Measurements from ENCODE around the gene IGFL3. TPM values are rescaled to one million over a fixed set of nuclear protein-coding genes. Genes with fewer than 3 reads are reported as not detected.

Gene IGFL3
- total RNA-seq, 1 donor from 2014 or later, result 93.5 TPM

- Histone ChIP-seq H3K4me3 (ENCODE audit: insufficient read depth, low read depth, low read length) (no peak overlapping the region), H2AFZ (ENCODE audit: low read depth, low read length) (no peak overlapping the region), H4K20me1 (ENCODE audit: insufficient read depth, low read length) (no peaks in the 10 kb centered on the region), H3K9ac (ENCODE audit: low read length) (no peak overlapping the region), H3K27ac (ENCODE audit: low read depth, low read length) (no peak overlapping the region), H3K36me3 (ENCODE audit: insufficient read depth, low read length) (no peaks in the 10 kb centered on the region), H3K4me2 (ENCODE audit: low read length) (no peak overlapping the region), H3K79me2 (ENCODE audit: insufficient read depth, low read length) (no peaks in the 10 kb centered on the region), H3K4me1 (ENCODE audit: insufficient read depth, low read length) (no peaks in the 10 kb centered on the region), H3K27me3 (ENCODE audit: insufficient read depth, low read length) (peaks cover 6% of the 10 kb centered on the region), H3K9me3 (ENCODE audit: insufficient read depth, low read depth, low read length) (no peaks in the 10 kb centered on the region)
- Mint-ChIP-seq H3K36me3 (ENCODE audit: low read depth, unreplicated experiment) (peaks cover 9% of the 10 kb centered on the region), H3K4me3 (ENCODE audit: unreplicated experiment) (no peak overlapping the region), H3K27me3 (ENCODE audit: low read depth, unreplicated experiment) (peaks cover 7% of the 10 kb centered on the region), H3K9me3 (ENCODE audit: unreplicated experiment) (peaks cover 17% of the 10 kb centered on the region), H3K4me1 (ENCODE audit: low read depth, unreplicated experiment) (peaks cover 25% of the 10 kb centered on the region), H3K27ac (ENCODE audit: unreplicated experiment) (no peak overlapping the region)
- DNase-seq (ENCODE audit: low read depth) (no peak), FAIRE-seq (no peak)
- TF ChIP-seq CTCF (IDR thresholded peaks at IDR 0.05; ENCODE audit: insufficient read depth, low read depth, low read length) (no peak), EZH2 (IDR thresholded peaks at IDR 0.05; ENCODE audit: insufficient read depth, low read length) (no peak)
Measured at GRCh38 chr19:46144756-46145155, 20.3 kb upstream of the IGFL3 start.

- Mint-ChIP-seq H3K36me3 (ENCODE audit: low read depth, unreplicated experiment) (peaks cover 6% of the 10 kb centered on the region), H3K4me1 (ENCODE audit: low read depth, unreplicated experiment) (peaks cover 17% of the 10 kb centered on the region), H3K4me3 (ENCODE audit: unreplicated experiment) (no peak overlapping the region), H3K9me3 (ENCODE audit: unreplicated experiment) (peaks cover 8% of the 10 kb centered on the region), H3K27me3 (ENCODE audit: low read depth, unreplicated experiment) (no peaks in the 10 kb centered on the region), H3K27ac (ENCODE audit: unreplicated experiment) (no peak overlapping the region)
- no peak overlapping the region for H3K4me3 ChIP-seq (ENCODE audit: insufficient read depth, low read depth, low read length)
- FAIRE-seq (no peak), DNase-seq (ENCODE audit: low read depth) (no peak)
- H3K27ac ChIP-seq (ENCODE audit: low read depth, low read length), result no peak overlapping the region
- H3K4me2 ChIP-seq (ENCODE audit: low read length), result no peak overlapping the region
- no peaks in the 10 kb centered on the region for H4K20me1 ChIP-seq (ENCODE audit: insufficient read depth, low read length)
- H3K9me3 ChIP-seq (ENCODE audit: insufficient read depth, low read depth, low read length), result peaks cover 3% of the 10 kb centered on the region
- H3K36me3 ChIP-seq (ENCODE audit: insufficient read depth, low read length), result no peaks in the 10 kb centered on the region
- H3K27me3 ChIP-seq (ENCODE audit: insufficient read depth, low read length), result peaks cover 2% of the 10 kb centered on the region
- TF ChIP-seq EZH2 (IDR thresholded peaks at IDR 0.05; ENCODE audit: insufficient read depth, low read length) (no peak), CTCF (IDR thresholded peaks at IDR 0.05; ENCODE audit: insufficient read depth, low read depth, low read length) (no peak)
- H3K4me1 ChIP-seq (ENCODE audit: insufficient read depth, low read length), result no peaks in the 10 kb centered on the region
- H3K79me2 ChIP-seq (ENCODE audit: insufficient read depth, low read length), result no peaks in the 10 kb centered on the region
- H3K9ac ChIP-seq (ENCODE audit: low read length), result no peak overlapping the region
- H2AFZ ChIP-seq (ENCODE audit: low read depth, low read length), result no peak overlapping the region
Measured at GRCh38 chr19:46142294-46142693, 17.8 kb upstream of the IGFL3 start.

- Histone ChIP-seq H3K4me2 (ENCODE audit: low read length) (no peak overlapping the region), H3K79me2 (ENCODE audit: insufficient read depth, low read length) (no peaks in the 10 kb centered on the region), H4K20me1 (ENCODE audit: insufficient read depth, low read length) (no peaks in the 10 kb centered on the region), H3K9ac (ENCODE audit: low read length) (no peak overlapping the region), H3K4me1 (ENCODE audit: insufficient read depth, low read length) (no peaks in the 10 kb centered on the region), H2AFZ (ENCODE audit: low read depth, low read length) (no peak overlapping the region), H3K27ac (ENCODE audit: low read depth, low read length) (no peak overlapping the region), H3K36me3 (ENCODE audit: insufficient read depth, low read length) (no peaks in the 10 kb centered on the region), H3K4me3 (ENCODE audit: insufficient read depth, low read depth, low read length) (no peak overlapping the region), H3K27me3 (ENCODE audit: insufficient read depth, low read length) (no peaks in the 10 kb centered on the region), H3K9me3 (ENCODE audit: insufficient read depth, low read depth, low read length) (peaks cover 3% of the 10 kb centered on the region)
- no peak for TF ChIP-seq CTCF (IDR thresholded peaks at IDR 0.05; ENCODE audit: insufficient read depth, low read depth, low read length)
- no peak for TF ChIP-seq EZH2 (IDR thresholded peaks at IDR 0.05; ENCODE audit: insufficient read depth, low read length)
- Mint-ChIP-seq H3K4me1 (ENCODE audit: low read depth, unreplicated experiment) (peaks cover 17% of the 10 kb centered on the region), H3K4me3 (ENCODE audit: unreplicated experiment) (no peak overlapping the region), H3K36me3 (ENCODE audit: low read depth, unreplicated experiment) (peaks cover 6% of the 10 kb centered on the region), H3K27me3 (ENCODE audit: low read depth, unreplicated experiment) (no peaks in the 10 kb centered on the region), H3K27ac (ENCODE audit: unreplicated experiment) (no peak overlapping the region), H3K9me3 (ENCODE audit: unreplicated experiment) (peaks cover 3% of the 10 kb centered on the region)
- no peak for DNase-seq (ENCODE audit: low read depth)
- FAIRE-seq, result no peak
Measured at GRCh38 chr19:46141421-46141820, 16.9 kb upstream of the IGFL3 start.

All from astrocyte (in vitro differentiated cells and primary cell).